ENCODE measurements around the gene SPATA31D1.

SPATA31D1 gene

GRCh38 chr9:82024908-82025307 is 36.3 kb downstream of the SPATA31D1 start:
- no peak for DNase-seq

DNA sequence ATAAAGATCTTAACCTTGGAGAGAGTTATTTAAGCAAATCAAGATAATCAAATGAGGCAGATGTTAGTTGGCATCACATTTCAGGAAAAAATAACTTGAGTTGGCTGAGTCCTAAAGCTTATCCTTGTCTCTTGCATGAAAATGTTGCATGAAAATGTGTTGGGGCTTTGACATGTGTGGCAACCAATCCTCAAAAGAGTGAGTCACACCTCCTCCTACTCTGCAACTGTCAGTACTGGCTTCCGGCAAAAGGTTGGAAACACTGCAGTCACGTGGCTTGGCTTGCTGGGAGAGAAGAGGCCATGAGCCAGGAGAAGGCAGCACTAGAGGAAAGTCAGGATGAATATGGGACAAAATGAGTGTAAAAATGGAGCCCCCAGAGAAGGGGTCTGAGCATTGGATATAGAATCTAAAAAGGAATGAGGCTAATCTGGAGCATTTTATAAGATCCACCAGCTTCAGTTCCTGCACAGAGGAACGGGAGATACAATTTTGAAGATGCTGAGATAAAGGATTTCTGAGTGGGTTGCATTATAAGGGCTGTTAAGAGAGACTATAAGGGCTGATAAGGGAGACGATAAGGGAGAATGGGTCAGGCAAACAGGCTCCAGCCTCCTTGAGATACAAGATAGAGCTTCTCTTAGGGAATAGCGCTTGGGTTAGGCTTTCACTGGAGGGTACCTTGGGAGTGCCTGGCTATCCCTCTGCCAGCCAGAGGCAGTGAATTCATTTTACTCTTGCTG is 43.1 kb downstream of the SPATA31D1 start:
- no peak for DNase-seq

- no peak for DNase-seq
Observed at GRCh38 chr9:82034956-82035731, 46.6 kb downstream of the SPATA31D1 start.

- DNase-seq = no peak
Observed at GRCh38 chr9:82036086-82036485, 47.5 kb downstream of the SPATA31D1 start.

DNA sequence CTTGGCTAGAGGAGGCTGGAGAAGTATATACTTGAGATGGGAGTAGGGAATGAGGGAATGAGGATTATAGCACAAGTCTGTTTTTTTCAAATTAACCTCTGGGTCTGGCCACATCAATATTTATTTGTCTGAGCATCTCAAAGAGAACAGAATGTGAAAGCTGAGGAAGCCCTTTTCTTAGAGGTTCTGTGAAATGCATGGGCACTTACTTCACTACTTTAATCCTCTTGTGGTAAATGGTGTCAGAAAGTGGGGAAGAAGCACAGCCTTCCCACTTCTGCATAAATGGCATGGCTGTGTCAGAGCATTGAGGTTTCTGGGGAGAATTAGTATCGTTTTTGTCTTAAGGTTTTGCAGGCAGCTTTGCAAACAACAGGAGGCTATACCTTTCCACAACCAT is 48.6 kb downstream of the SPATA31D1 start:
- no peak for DNase-seq

- DNase-seq = no peak
Observed at GRCh38 chr9:82038897-82039296, 50.3 kb downstream of the SPATA31D1 start.
